Activated T-helper 1 cell treated with Interleukin-2 at 50 U/mL for 16 hours (primary cell): Measurements from ENCODE around the gene TUT1.
"Not testable (repeated sequence)": the region's sequence is repeated elsewhere in the genome, so short reads cannot be mapped to it uniquely, and the experiment has no call there.

Experiments
- DNase-seq: peaks from one replicate; pipeline ENCODE4 v3.0.0-alpha.2; 2020; ENCODE audit warnings: low read depth

The TUT1 gene, protein sequence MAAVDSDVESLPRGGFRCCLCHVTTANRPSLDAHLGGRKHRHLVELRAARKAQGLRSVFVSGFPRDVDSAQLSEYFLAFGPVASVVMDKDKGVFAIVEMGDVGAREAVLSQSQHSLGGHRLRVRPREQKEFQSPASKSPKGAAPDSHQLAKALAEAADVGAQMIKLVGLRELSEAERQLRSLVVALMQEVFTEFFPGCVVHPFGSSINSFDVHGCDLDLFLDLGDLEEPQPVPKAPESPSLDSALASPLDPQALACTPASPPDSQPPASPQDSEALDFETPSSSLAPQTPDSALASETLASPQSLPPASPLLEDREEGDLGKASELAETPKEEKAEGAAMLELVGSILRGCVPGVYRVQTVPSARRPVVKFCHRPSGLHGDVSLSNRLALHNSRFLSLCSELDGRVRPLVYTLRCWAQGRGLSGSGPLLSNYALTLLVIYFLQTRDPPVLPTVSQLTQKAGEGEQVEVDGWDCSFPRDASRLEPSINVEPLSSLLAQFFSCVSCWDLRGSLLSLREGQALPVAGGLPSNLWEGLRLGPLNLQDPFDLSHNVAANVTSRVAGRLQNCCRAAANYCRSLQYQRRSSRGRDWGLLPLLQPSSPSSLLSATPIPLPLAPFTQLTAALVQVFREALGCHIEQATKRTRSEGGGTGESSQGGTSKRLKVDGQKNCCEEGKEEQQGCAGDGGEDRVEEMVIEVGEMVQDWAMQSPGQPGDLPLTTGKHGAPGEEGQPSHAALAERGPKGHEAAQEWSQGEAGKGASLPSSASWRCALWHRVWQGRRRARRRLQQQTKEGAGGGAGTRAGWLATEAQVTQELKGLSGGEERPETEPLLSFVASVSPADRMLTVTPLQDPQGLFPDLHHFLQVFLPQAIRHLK

DNA sequence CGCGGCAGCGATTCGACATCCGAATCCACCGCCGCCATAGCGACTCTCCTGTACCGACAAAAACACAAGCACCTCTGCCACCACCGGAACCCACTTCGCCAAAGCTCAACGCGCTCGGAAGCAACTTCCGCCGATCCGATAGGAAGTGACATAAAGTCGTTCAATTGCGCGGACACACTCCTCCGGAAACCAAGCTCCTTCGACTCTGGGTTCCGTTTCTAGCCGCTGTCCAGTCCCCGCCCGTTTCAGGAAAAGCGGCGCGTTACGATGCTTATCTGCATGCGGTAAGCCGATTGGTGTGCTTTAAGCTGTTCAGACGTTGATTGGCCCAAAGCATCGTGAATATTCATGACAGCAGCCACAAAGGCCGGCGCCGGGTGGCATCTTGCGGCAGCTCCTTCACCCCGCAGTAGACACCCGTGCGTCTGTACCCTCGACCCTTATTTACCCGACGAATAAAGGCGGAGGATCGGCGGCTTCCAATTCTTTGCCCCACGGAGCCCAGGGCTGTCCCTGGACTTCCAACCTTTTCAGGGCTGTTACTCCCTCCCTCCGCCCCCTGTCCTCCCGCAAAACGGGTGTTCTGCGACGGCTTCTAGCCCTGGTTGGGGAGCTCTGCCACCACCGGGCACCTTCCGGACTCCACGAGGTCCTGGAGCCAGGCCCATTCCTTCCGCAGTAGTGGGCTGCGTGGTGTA, at the start of gene TUT1:
TUT1 (minus strand) TSS at position 76 of the 698 bp plus-strand sequence; CDS start at position 38, 38 bp downstream.
- DNase-seq = peak; percentile 92

DNA sequence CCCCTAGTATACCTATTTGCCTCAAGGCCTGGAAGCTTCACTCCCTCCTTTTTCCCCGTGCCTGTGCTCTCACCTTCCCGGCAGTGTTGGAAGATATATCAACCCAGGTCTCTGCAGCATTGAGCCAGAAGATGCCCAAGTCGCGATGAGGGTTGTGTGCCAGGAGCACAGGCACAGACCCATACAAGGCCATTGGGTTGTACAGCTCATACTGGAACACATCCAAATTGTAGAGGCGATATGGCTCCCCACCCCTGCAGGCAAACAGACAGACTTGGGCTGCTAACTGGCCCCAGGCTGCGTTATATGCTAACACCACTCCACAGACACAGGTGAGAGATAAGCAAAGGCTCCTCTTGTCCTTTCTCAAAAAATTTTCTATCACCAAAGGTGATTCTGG, 41.2 kb upstream of the TUT1 start:
- no peak for DNase-seq

DNA sequence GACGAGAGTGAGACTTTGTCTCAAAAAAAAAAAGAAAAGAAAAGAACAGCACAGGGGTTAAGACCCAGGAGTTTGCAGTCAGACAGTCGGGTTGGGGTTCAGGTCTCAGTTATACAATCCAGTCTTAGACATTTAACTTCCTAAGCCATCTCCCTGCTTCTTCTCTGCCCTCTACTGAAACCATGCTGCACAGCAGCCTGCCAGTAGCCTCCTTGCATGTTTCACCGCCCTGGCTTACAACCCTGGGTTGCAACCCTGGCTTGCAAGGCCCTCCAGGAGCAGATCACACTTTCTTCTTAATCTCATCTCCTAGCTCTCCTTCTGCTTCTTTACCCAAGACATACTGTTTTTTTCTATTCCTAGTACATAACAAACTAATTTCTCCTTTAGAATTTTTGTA, 36.4 kb upstream of the TUT1 start:
- DNase-seq = no peak

DNA sequence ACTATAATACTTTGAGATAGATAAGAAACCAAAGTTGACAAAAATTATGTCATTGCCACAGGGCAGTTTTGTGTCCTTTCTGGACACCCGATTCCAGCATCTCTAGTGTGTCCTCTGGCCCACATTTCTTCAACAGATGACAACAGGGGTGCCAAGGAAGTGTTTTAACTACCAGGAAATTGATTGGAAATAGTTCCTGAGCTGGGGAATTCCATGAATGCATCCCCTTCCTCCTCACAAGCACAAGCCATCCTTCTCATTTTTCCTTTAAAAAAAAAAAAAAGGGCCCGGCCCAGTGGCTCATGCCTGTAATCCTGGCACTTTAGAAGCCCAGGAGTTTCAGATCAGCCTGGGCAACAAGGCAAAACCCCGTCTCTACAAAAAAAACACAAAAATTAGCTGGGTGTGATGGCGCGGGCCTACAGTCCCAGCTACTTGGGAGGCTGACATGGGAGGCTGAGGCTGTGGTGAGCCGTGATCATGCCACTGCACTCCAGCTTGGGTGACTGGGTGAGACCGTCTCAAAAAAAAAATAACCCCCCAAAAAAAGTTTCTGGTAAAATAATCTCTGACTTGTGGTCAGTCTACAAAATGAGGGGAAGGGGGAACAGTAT, 31.3 kb upstream of the TUT1 start:
- DNase-seq = no peak

DNA sequence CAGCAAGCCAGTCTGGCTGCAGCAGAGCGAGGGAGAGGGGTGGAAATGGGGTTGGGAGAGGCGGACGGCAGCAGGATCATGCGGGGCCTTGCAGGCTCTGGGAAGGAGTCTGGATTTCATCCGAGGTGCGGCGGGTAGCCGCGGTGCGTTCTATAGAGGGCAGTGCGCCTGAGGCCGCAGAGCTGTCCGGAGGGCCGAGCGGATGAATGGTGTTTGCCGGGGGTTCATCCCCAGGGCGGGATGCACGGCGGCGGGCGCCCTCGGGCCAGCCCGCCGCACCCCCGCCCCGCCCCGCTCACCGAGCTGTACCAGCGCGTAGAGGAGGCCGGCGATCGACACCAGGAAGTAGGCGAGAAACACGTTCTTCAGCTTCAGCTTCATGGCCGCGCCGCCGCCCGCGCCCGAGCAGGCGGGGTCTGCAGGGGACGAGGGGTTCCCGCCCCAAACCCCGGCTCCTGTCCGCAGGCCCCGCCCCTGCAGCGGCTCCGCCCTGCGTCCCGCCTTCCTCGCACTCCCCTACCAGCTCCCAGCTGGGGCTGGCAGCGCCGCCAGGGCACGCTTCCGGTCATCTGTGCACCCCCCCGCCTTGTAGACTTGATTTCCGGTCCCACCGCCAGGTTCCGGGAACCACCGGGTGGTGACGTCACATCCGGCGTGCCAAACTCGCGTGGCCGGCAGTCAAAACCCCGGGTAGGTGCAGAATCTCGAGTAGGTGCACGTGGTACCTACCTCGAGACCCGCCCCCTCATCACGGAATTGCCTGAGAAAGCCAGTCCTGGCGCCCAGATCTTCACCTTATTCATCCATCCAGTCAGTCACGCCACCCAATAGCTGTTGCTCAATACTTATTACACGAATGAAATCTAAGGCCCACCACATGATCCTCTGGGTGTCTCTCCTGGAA, 30.5 kb upstream of the TUT1 start, which contains the start of gene B3GAT3:
B3GAT3 (minus strand) TSS at position 420 of the 904 bp plus-strand sequence; CDS start at position 381, 39 bp downstream.
- DNase-seq = peak; percentile 94

DNA sequence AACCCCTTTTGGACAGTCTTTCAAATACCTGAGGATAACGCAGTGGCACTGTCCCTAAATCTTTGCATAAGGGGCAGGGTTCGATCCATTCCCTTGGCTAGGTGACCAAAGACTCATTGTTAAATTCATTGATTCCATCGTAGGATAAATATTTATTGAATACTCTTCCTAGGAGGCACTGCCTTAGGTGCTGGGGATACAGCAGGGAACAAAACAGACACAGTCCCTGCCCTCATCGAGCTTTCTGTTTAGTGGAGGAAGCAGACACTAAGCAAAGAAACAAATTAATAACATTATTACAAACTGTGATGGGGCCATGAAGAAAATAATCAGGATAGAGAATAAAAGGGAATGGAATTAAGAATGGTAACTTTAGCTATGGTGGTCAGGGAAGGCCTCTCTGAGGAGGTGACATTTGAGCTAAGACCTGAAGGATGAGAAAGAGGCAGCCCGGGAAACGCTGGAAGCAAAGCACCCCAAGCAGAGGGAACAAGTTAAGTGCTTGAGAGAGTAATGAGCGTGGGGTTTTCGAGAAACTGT, 29.8 kb upstream of the TUT1 start:
- no peak for DNase-seq

DNA sequence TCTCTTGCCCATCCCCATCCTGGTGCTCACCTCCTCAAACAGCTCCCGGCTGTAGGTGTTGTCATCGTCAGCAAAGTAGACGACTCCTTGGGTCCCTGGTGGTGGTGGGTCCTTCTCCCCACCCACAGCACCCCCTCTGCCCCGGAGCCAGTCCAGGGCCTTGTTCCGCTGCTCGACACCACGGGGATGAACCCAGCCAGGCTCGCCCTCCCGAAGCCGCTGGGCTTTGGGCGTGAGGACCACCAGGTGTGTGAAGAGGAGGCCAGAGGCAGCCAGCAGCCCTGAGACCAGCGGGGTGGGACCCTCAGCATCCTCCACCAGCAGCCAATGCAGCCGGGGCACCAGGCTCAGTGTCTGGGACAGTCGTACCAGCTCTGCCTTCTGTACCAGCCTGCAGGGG, 25.6 kb upstream of the TUT1 start:
- DNase-seq = not testable (repeated sequence)

DNA sequence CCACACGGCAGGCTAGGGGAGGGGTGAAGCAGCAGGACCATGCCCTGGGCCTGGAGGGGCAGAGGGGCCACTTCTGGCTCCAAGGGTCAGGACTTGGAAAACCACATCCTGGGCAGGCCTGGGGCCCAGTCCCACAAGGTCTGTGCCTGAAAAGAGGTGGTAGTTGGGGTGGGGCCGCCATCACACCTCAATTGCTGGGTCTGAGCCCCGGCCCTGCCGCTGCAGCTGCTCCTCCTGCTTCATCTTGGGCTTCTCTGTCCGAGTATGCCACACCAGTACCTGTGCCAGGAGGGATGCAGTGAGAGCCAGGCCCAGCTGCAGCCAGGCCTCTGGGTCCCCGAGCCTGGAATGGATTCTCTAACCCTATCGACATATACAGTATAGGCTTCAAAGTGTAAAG, 24.2 kb upstream of the TUT1 start:
- no peak for DNase-seq

DNA sequence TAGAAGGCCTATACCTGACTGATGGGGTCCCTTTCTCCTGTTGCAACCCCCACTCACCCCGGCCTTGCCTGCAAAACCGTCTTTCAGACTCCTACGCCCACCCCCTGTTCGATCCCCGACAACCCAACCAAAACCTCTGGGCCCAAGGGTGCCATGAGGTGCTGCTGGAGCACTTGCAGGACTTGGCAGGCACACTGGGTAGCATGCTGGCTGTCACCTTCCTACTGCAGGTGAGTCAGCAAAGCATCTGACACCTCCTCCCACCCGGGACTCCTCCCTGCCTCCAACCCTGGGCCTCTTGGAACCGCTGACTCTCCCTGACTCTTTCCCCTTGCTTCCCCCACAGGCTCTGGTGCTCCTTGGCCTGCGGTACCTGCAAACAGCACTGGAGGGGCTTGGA, 23.0 kb upstream of the TUT1 start:
- DNase-seq = no peak

DNA sequence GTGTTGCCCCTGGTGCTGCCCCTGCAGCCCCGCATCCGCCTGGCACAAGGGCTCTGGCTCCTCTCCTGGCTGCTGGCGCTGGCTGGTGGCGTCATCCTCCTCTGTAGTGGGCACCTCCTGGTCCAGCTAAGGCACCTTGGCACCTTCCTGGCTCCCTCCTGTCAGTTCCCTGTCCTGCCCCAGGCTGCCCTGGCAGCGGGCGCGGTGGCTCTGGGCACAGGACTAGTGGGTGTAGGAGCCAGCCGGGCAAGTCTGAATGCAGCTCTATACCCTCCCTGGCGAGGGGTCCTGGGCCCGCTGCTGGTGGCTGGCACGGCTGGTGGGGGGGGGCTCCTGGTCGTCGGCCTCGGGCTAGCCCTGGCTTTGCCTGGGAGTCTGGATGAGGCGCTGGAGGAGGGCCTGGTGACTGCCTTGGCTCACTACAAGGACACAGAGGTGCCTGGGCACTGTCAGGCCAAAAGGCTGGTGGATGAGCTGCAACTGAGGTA, 22.0 kb upstream of the TUT1 start:
- no peak for DNase-seq

DNA sequence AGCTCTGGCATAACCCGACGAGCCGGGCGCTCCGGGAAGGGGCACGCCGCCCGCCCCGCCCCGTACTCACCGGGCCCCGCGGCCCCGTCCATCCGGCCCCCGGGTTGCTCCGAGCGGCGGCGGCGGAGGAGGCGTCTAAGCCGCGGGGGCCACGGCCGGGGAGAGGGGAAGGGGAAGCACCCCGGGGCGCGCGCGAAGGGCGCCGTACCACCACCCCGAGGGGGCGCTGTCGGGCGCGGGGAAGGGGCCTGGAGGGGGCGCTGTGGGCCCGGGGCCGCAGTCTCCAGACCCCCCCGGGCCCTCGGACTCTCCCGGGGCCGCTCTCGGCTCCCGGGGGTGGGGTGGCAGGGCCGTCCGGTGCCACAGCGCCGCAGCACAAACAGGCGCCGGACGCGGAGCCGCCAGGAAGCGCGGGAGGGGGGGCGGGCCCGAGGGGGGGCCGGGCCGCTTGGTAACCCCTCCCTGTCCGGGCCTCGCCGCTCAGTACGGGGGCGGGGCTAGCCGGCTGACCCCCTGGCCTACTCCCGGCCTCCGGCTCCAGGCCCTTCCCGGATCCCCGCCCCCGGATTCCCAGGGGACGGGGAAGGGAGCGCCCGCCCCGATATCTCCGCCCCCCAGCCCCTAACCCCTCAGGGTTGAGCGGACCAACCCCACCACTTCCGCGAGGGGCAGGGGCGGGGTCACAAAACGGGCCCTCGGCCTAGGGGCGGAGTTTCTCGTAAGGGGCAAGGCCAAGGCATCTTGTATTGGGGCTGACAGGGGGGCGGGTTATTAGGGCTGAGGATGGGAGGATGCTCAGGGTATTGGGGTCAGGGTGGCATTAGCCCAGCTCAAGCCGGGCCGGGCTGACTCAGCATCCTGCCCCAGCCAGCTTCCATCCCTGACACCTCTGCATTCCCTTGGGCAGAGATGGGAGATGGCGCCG, 21.3 kb upstream of the TUT1 start, which contains the start of the genes EML3 and ROM1:
EML3 (minus strand) TSS at position 410 of the 925 bp plus-strand sequence; CDS start at position 92, 318 bp downstream.
ROM1 (plus strand) TSS at position 892 of the 925 bp plus-strand sequence; CDS start at position 917, 25 bp downstream.
- peak; percentile 80 for DNase-seq

DNA sequence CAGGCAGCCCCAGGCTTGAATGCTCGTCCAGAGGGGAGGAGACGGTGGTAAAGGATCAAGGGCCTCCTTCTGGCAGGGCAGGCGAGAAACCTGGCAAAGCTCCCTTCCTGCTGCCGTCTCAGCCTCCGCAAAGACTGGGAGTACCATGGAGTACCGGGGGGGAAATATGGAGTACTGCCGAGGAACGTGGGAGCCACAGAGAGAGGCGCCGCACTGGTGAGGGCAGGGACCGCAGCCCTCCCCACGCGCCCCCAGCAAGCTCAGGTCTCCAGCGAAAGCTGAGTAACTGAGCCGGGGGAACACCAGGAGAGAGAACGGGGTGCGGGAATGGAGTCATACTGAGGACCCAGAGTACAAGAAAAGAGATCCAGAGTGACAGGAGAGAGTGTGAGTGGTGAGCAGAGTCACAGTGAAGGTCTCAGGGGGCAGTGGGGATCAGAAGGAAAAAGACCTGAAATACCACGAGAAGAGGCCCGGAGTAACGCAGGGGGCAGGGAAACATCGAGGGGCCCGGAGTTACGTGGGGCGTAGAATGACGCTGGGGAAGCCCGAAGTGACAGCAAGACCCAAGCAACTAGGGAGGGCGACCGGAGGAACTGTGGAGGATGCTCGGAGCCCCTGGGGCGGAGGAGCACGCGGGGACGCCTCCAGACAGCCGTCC, 20.5 kb upstream of the TUT1 start:
- no peak for DNase-seq

DNA sequence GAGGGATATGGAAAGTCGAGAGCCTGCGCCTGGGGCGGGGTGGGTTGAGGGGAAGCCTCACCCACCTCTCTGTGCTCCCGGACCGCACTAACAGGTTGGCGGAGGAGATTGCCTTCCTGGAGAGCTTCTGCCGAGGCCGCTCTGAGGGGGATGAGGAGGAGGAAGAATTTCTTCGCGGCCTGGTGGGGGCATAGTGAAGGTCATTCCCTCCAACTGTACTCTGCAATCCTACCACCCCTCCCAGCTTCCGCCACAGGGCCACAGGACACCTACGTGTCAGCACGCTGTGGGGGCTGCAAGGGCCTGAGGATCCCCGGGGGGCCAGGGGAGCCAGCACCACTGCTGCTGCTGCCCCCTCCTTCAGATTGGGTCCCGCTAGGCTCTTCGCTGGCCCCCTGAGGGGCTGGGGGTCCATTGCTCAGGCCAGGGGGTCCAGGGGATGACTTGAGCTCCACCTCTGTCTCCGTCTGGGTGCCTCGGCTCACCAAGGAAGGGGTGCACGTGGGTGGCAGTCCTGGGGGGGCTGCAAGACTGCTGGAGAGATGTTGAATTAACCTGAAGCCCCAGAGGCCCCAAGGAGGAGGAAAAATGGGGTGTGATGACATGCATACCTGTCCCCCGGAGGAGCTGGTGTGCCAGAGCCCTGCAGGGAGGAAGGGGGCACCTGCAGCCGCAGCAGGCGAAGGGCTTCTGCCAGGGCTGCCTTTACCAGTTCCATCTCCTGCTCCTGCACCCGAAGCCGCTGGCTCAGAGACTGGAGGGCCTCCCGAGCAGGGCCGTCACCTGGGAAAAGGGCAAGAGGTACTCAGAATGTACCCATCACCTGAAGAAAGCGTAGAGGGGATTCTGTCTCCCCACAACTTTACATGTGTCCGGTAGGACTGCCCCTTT, 19.7 kb upstream of the TUT1 start:
- no peak for DNase-seq

DNA sequence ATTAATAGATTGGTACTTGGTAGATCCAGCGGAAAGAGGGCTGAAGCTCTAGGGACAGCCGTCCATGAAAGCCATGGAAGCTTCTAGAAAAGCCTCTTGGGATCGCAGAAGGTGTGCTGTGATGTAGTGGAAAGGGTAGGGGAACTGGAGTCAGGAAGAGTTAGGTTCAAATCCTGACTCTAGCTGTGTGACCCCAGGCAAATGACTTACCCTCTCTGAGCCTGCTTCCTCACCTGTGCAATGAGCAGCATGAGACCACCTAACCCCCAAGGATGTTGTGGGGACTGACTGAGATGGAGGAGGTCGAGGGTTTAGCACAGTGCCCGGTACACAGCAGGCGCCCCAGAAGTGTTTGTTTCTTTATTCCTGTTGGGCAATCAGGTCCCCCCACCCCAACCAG, 19.1 kb upstream of the TUT1 start:
- DNase-seq = no peak

DNA sequence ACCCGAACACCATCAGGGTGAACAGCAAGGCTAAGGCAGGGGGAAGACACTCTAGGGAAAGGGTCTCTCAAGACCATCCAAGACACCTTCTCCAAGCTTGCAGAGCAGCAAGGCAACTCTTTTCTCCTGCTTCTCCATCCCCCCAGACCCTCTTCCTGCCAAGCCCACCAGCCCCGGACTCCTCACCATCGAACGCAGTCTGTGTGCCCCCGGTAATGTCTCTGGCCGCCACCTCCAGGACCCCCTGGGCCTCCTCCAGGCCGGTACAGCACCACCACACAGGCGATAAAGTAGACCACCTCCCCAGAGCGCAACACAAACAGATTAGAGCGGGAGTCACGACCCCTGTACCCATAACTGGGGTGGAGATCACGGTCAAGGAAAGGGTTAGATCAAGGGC, 17.5 kb upstream of the TUT1 start:
- DNase-seq = no peak

DNA sequence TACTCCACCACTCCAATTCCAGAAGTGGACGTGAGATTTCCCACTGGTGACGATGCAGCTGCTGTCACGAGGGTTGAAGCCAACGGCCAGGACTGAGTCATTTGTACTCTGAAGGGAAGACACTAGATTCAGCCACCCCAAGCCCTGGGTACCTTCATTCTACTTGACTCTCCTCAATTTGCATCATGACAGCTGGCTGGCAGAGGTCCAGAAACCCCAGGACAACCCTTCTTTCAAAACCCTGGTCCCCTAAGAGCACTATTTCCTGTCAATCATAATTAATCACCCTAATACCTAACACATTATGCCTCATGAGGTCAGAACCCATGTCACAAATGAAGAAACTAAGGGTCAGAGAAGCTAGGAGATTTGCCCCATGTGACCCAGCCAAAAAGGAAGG, 16.4 kb upstream of the TUT1 start:
- no peak for DNase-seq

DNA sequence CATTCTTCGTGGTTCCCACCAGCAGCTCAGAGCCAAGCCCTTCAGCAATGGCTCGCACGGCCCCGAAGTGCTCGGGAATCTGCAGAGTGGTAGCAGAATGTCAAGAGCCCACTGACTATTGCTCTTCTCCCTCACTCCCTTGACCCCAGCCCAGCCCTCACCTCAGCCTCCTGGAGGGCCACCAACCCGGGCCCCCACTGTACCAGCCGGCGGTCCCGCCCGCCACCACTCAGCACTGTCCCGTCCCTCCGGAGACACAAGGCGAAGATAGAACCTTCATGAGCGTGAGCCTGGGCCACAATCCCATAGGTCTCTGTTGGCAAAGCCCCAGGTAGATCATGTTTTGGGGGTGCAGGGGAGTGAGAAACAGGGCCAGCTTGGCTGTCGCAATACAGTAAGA, 14.6 kb upstream of the TUT1 start:
- no peak for DNase-seq
